HG02885 (cell line): ENCODE results near the gene GMFB.

Source experiments
- ATAC-seq: cut with Tn5 transposase; IDR thresholded peaks from one replicate; pipeline ENCODE4 v1.9.1; 2021; ENCODE audit warnings: mild to moderate bottlenecking; ENCODE audit not compliant: unreplicated experiment, poor library complexity

Gene GMFB

GRCh38 chr14:54488646-54489317 lies at the start of gene GMFB:
TSS of gene GMFB (minus strand) at chr14:54488980. CDS start at chr14:54488927, 53 bp downstream.
- peak; percentile 93 for ATAC-seq

DNA sequence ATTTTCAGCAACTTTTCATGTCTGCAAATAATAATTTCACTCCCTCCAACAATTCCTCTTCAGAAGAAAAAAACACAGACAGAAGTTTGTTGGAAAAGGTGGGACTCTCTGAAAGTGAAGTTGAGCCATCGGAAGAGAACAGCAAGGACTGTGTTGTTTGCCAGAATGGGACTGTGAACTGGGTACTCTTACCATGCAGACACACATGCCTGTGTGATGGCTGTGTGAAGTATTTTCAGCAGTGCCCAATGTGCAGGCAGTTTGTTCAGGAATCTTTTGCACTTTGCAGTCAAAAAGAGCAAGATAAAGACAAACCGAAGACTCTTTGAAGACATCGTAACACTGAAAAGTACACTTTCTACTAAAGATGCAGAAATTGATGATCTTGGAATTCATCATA lies 49.3 kb upstream of the GMFB start:
- ATAC-seq, result no peak

- no peak for ATAC-seq
Observed at GRCh38 chr14:54537651-54538050, 48.9 kb upstream of the GMFB start.

- no peak for ATAC-seq
Observed at GRCh38 chr14:54535646-54536045, 46.9 kb upstream of the GMFB start.

DNA sequence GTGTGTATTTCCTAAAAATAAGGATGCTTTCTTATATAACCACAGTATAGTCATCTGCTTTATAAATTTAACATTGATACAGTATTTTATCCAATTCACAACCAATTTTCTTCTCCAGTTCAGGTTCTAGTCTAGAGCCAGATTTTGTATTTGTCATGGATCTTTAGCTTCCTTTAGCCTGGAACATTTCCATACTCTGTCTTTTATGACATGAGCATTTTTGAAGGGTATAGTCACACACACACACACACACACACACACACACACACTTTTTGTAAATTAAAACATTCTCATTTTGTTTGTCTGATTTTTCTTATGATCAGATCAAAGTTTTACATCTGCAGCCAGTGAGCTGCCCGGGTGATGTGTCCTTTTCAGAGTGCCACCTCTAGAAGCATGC lies 46.3 kb upstream of the GMFB start:
- no peak for ATAC-seq

GRCh38 chr14:54533100-54533499 lies 44.3 kb upstream of the GMFB start:
- ATAC-seq, result peak; percentile 7

- peak; percentile 97 for ATAC-seq
Observed at GRCh38 chr14:54532111-54533012, 43.6 kb upstream of the GMFB start.

DNA sequence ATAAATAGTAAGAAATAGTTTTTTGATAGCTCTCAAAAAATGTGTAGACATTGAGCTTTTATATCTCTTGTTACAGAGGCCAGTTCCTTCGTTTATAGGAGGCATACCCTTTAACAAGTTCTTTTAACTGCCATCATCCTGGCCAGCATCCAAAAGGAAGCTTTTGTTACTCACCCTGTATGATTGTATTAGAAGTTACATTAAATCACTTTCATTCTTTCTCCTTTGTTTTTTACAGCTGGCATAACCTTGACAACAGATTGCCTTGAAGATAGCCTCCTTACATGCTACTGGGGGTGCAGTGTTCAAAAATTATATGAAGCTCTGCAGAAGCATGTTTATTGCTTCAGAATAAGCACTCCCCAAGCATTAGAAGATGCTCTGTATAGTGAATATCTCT lies 41.0 kb upstream of the GMFB start:
- ATAC-seq, result no peak

DNA sequence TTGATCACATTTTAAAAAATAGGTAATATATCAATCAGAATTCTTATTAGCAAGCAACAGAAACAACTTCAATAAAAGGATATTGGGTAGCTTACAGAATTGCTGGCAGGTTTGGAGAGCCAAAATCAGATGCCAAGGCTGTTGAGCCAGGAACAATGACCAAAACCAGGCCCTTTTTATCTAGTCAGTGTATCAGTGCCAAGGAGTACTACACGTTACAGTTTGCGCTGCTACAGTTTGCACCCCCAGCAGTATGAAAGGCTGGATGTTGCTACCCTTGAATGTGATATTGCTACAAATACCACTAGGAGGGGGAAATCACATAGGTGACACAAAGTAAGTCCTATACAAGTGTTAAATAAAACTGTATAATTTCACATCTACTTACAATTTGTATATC lies 40.2 kb upstream of the GMFB start:
- ATAC-seq, result no peak

GRCh38 chr14:54524410-54524809 lies 35.6 kb upstream of the GMFB start:
- no peak for ATAC-seq

GRCh38 chr14:54516709-54517108 lies 27.9 kb upstream of the GMFB start:
- no peak for ATAC-seq

- ATAC-seq, result no peak
Observed at GRCh38 chr14:54515670-54516069, 26.9 kb upstream of the GMFB start.

- ATAC-seq, result no peak
Observed at GRCh38 chr14:54512393-54512792, 23.6 kb upstream of the GMFB start.

GRCh38 chr14:54509546-54510501 lies 21.0 kb upstream of the GMFB start, which contains the start of gene CGRRF1:
TSS of gene CGRRF1 (plus strand) at chr14:54509906. CDS start at chr14:54509960, 54 bp downstream.
- ATAC-seq, result peak; percentile 97

DNA sequence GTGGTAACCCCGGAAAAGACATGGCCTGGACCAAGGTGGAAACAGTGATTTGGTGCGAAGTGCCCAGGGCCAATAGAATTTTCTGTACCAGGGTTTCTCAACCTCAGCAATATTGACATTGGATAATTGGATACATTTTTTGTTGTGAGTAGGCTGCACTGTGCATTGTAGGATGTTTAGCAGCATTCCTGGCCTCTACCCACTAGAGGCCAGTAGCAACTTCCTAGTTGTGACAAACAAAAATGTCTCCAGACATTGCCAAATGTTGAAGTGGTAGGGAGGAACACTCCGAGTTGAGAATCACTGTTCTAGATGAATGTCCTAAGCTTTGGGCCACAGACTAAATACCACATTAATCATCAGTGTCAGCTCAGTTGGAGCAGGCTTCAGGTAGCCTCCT lies 14.7 kb upstream of the GMFB start:
- ATAC-seq, result no peak

- ATAC-seq, result no peak
Observed at GRCh38 chr14:54502602-54503001, 13.8 kb upstream of the GMFB start.

DNA sequence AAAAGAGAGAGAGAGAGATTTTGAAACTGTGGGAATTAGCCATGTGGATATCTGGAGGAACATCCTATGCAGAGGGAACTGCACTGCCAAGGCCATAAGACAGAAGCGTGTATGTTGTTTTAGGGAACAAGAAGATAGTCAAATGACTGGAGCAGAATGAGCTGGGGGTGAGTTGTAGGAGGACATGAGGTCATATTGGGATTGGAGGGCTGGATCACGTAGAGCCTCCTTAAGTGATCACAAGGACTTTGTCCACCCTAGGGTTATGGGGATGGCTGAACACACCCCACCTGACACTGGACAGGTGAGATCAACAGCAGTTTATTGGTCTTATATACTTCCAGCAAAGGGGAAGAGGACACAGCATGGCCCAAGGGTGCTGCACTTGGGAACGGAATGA lies 12.7 kb upstream of the GMFB start:
- no peak for ATAC-seq

- no peak for ATAC-seq
Observed at GRCh38 chr14:54500744-54501143, 12.0 kb upstream of the GMFB start.

- ATAC-seq, result no peak
Observed at GRCh38 chr14:54498579-54498978, 9.8 kb upstream of the GMFB start.

GRCh38 chr14:54498095-54498531 lies 9.3 kb upstream of the GMFB start:
- ATAC-seq, result no peak
